NT2/D1 (cell line): ENCODE results near the gene LSM14B.
"Not testable (repeated sequence)": the region's sequence is repeated elsewhere in the genome, so short reads cannot be mapped to it uniquely, and the experiment has no call there.

Experiments used
- DNase-seq: peaks from one replicate; pipeline ENCODE4 v3.0.0-alpha.2; 2011; ENCODE audit warnings: low read depth, low spot score
- H3K27me3 ChIP-seq: 2 replicates; pipeline ENCODE4 v1.6.0; 2011; ENCODE audit warnings: mild to moderate bottlenecking; ENCODE audit not compliant: insufficient read length, insufficient read depth
- H3K36me3 ChIP-seq: 2 replicates; pipeline ENCODE4 v1.6.1; 2011; ENCODE audit warnings: mild to moderate bottlenecking, low read length, mixed read lengths; ENCODE audit not compliant: insufficient read depth, insufficient read length
- H3K4me1 ChIP-seq: 2 replicates; pipeline ENCODE4 v1.5.1; 2011; ENCODE audit not compliant: insufficient read depth, insufficient read length
- H3K4me3 ChIP-seq: 2 replicates; pipeline ENCODE4 v1.5.1; 2011; ENCODE audit warnings: low read depth; ENCODE audit not compliant: insufficient read length
- H3K9ac ChIP-seq: 2 replicates; pipeline ENCODE4 v1.6.0; 2011; ENCODE audit warnings: low read depth; ENCODE audit not compliant: insufficient read length
- H3K9me3 ChIP-seq: 2 replicates; pipeline ENCODE4 v1.5.1; 2011; ENCODE audit warnings: mild to moderate bottlenecking, low read length; ENCODE audit not compliant: insufficient read depth
- SUZ12 ChIP-seq: IDR thresholded peaks from 2 replicates; pipeline ENCODE4 v1.6.1; 2011; ENCODE audit not compliant: insufficient read length, insufficient read depth; ENCODE audit errors: extremely low read depth
- YY1 ChIP-seq: IDR thresholded peaks from 2 replicates; pipeline ENCODE4 v1.6.1; 2011; ENCODE audit not compliant: insufficient read length, insufficient read depth
- ZNF274 ChIP-seq: IDR thresholded peaks from 2 replicates; pipeline ENCODE4 v1.6.1; 2011; ENCODE audit warnings: mild to moderate bottlenecking, low read depth, low read length

The LSM14B gene

DNA sequence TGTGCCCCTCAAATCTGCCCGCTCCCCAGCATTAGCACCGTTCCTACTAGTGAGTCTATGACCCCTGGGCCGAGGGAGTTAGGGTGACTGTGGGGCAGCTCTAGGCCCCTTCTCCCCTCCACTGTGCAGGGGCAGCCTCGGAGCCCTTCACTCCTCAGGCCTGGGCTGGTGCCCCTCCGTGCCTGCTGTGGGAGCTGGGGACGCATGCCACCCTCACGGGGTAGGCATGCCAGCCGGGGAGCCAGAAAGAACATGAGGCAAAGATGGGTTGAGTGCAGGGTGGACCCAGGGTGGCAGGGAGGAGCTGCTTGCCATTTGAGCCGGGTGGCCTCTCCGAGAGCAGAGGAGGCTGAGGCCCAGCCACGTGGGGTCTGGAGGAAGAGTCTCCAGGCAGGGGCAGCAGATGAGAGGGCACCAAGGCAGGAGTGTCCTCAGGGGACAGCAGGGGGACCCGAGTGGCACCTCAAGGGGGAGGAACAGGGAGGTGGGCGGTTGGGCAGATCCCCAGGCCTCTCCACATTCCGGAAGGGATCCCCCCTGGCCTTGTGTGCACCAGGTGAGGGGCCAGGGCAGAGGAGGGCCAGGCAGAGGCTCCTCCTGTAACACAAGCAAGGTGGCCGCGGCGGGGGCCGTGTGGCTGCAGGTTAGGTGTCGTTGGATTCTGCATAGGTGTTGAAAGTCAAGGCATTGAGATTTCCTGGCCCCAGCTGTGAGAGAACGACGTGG, 18.6 kb upstream of the LSM14B start:
- Histone ChIP-seq H3K4me1 (peaks cover 3% of the 10 kb centered on the region), H3K9ac (no peak overlapping the region), H3K36me3 (no peaks in the 10 kb centered on the region), H3K4me3 (no peak overlapping the region), H3K9me3 (peaks cover 31% of the 10 kb centered on the region), H3K27me3 (no peaks in the 10 kb centered on the region)
- DNase-seq = no peak
- TF ChIP-seq ZNF274 (no peak), SUZ12 (no peak), YY1 (no peak)

DNA sequence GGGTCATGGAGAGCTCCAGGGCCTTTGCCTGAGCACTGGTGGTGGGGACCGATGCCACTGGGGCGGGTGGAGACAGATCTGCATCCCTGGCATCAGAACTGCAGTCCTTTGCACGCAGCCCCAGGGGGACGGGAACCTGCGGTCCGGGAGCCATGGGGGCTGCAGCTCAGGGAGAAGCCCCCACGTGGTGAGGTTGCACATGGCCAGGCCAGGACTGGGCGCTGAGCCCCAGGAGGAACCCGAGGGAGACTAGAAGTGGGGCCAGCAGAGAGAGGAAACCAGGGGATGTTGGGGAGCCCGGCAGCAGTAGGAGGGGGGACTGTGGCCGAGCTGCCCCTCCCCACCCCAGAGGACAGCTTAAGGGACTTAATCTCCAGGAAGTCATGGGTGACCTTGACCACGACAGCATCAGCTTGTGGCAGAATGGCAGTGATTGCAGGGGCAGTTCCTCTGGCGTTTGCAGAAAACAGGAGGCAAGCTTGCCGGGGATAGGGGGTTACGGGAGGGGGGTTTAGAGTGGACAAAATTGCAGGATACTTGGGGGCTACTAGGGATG, 18.0 kb upstream of the LSM14B start:
- no peak for TF ChIP-seq SUZ12
- TF ChIP-seq YY1 = no peak
- H3K4me1 ChIP-seq = peaks cover 3% of the 10 kb centered on the region
- no peaks in the 10 kb centered on the region for H3K36me3 ChIP-seq
- no peak for DNase-seq
- H3K4me3 ChIP-seq = no peak overlapping the region
- H3K9me3 ChIP-seq = peaks cover 37% of the 10 kb centered on the region
- no peak overlapping the region for H3K9ac ChIP-seq
- no peaks in the 10 kb centered on the region for H3K27me3 ChIP-seq

DNA sequence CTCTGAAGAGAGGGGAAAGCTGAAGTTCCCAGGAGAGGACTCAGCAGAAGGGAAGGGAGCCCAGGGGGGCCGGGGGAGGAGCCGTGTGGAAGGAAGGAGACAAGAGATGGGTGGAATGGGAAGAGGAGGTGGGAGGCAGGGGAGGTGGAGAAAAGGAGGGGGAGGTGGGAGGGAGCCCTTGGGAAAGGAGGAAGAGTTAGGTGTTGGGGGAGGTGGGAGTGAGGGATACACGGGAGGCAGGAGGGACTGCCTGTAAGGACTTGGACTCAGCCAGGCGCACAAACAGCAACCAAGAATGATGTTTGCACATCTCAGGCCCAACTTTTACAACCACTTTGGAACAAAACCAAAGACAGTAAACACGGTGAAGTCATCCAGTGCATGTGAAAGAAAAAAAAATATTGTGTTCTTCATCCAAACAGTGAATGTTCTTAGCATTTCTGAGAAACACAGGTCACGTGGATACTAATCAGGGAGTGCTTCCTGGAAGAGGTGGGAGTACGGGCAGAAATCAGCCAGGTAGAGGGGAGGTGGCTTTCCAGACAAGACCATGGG, 17.4 kb upstream of the LSM14B start:
- Histone ChIP-seq H3K36me3 (no peaks in the 10 kb centered on the region), H3K9ac (no peak overlapping the region), H3K4me3 (no peak overlapping the region), H3K9me3 (peaks cover 42% of the 10 kb centered on the region), H3K27me3 (no peaks in the 10 kb centered on the region), H3K4me1 (peaks cover 3% of the 10 kb centered on the region)
- TF ChIP-seq ZNF274 (no peak), SUZ12 (no peak), YY1 (no peak)
- no peak for DNase-seq

DNA sequence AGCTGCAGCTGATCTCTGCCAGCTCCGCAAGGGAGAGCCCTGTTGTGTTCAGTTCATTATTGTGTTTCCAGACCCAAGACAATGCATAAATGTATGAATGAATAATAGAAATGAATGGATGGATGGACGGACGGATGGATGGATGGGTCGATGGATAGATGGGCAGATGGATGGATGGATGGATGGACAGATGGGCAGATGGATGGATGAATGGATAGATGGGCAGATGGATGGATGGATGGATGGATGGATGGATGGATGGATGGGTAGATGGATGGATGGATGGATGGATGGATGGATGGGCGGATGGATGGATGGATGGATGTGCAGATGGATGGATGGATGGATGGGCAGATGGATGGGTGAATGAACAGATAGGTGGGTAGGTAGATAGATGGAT, 16.7 kb upstream of the LSM14B start:
- H3K9me3 ChIP-seq = peaks cover 48% of the 10 kb centered on the region
- TF ChIP-seq ZNF274 (no peak), YY1 (no peak), SUZ12 (no peak)

DNA sequence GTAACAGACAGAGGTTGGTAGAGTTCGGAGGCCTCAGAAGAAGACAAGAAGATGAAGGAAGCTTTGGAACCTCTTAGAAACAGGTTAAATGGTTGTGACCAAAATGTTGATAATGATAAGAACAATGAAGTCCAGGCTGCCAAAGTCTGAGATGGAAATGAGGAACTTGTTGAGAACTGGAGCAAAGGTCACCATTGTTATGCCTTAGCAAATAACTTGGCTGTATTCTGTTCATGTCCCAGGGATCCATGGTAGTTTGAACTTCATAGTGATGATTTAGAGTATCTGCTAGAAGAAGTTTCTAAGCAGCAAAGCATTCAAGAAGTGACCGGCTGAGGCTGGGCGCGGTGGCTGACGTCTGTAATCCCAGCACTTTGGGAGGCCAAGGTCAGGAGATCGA, 11.1 kb upstream of the LSM14B start:
- Histone ChIP-seq H3K27me3 (no peaks in the 10 kb centered on the region), H3K9ac (no peak overlapping the region), H3K4me3 (no peak overlapping the region), H3K36me3 (no peaks in the 10 kb centered on the region), H3K9me3 (peaks cover 71% of the 10 kb centered on the region), H3K4me1 (peaks cover 2% of the 10 kb centered on the region)
- TF ChIP-seq YY1 = no peak
- no peak for TF ChIP-seq SUZ12
- no peak for TF ChIP-seq ZNF274
- no peak for DNase-seq

More for the DNA sequence above, 16.7 kb upstream of the LSM14B start:
- H3K4me3 ChIP-seq = no peak overlapping the region
- no peak overlapping the region for H3K9ac ChIP-seq
- no peaks in the 10 kb centered on the region for H3K27me3 ChIP-seq
- H3K4me1 ChIP-seq = peaks cover 3% of the 10 kb centered on the region
- no peak for DNase-seq
- no peaks in the 10 kb centered on the region for H3K36me3 ChIP-seq

DNA sequence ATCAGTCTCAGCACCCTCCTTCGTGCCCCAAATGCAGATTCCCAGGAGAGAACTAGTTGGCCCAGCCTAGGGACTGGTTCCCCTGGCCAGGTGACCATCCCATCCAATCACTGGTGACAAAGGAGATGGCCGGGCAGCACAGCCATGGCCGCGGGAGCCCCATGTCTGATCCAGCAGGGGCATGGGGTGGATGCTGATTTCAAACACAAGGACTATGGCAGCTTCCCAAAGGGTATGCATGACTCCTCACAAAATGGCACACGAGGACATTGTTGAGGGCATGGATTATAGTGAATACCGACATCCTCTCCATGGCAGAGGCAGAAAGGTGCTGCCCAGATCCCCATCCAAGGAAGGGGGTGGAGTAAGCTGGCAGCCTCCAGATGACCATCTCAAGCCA, 9.9 kb upstream of the LSM14B start:
- TF ChIP-seq SUZ12 = no peak
- no peak for TF ChIP-seq YY1
- TF ChIP-seq ZNF274 = no peak; the same call in 1 of the 2 replicates
- H3K4me3 ChIP-seq = no peak overlapping the region
- no peak for DNase-seq
- H3K36me3 ChIP-seq = no peaks in the 10 kb centered on the region
- no peaks in the 10 kb centered on the region for H3K27me3 ChIP-seq
- no peak overlapping the region for H3K9ac ChIP-seq
- peaks cover 2% of the 10 kb centered on the region for H3K4me1 ChIP-seq
- H3K9me3 ChIP-seq = peaks cover 59% of the 10 kb centered on the region

DNA sequence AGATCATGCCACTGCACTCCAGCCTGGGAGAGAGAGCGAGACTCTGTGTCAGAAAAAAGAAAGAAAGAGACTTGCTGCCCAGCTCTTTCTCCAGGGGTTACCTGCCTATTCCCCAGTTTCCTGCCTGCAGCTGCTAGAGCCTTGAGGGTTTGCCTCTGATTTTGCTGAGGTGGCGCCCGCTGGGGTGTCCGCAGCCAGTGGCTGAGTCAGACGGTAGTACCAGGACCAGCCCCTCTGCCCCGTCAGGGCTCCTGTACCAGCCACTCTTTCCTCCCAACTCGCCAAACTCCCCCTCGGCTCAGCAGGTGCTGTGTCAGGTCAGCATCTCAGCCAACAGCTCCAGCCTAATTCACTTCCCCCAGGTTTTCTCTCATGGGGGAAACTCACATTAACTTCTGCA, 7.4 kb upstream of the LSM14B start:
- no peak for TF ChIP-seq SUZ12
- no peak for TF ChIP-seq ZNF274
- TF ChIP-seq YY1 = no peak
- peaks cover 34% of the 10 kb centered on the region; the same call in 1 of the 2 replicates for H3K9me3 ChIP-seq

DNA sequence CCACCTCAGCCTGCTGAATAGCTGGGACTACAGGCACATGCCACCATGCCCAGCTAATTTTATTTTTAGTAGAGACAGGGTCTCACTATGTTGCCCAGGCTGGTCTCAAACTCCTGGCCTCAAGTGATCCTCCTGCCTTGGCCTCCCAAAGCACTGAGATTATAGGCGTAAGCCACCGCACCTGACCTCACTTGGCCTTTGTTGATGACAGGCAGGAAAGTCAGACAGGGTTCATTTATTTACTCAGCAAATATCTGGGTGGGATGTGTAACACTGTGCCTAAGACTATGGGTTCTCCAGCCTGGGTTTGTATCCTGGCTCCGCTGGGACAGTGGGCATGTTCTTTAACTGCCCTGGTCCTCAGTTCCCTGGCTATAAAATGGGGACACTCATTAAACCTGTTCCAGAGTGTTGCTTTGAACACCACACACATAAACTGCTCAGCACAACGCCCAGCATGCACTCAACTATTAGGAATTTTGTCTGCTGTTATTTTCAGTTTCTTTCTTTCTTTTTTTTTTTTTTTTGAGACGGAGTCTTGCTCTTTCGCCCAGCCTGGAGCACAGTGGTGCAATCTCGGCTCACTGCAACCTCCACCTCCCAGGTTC, 6.4 kb upstream of the LSM14B start:
- H3K4me3 ChIP-seq, H3K27me3 ChIP-seq, H3K36me3 ChIP-seq, DNase-seq, H3K9ac ChIP-seq: not testable (repeated sequence)
- peaks cover 27% of the 10 kb centered on the region; the same call in 1 of the 2 replicates for H3K9me3 ChIP-seq
- H3K4me1 ChIP-seq = peaks cover 13% of the 10 kb centered on the region

More for the DNA sequence above, 7.4 kb upstream of the LSM14B start:
- no peak overlapping the region for H3K9ac ChIP-seq
- no peaks in the 10 kb centered on the region for H3K36me3 ChIP-seq
- H3K4me3 ChIP-seq = no peak overlapping the region
- H3K4me1 ChIP-seq = peaks cover 8% of the 10 kb centered on the region
- no peaks in the 10 kb centered on the region for H3K27me3 ChIP-seq
- DNase-seq = no peak
